BLaER1 treated with 17β-estradiol and CSF1 and Interleukin-3, amounts not matched to agents 10 nM and 100 nM (cell line): Measurements from ENCODE around the gene HS6ST3.

ENCODE experiments used
- H3K27ac ChIP-seq, 11 experiments: shearing (Covaris generic); formaldehyde crosslinking; 2 replicates each; pipeline ENCODE4 v1.8.1; 2022
- H3K27me3 ChIP-seq, 11 experiments: shearing (Covaris generic); formaldehyde crosslinking; 2 replicates each; pipeline ENCODE4 v1.8.1; 2022
- H3K36me3 ChIP-seq, 11 experiments: shearing (Covaris generic); formaldehyde crosslinking; 2 replicates each; pipeline ENCODE4 v1.8.1; 2022
- H3K4me1 ChIP-seq, 10 experiments: shearing (Covaris generic); formaldehyde crosslinking; 2 replicates each; pipeline ENCODE4 v1.8.1; 2022
- H3K4me2 ChIP-seq, 11 experiments: shearing (Covaris generic); formaldehyde crosslinking; 2 replicates each; pipeline ENCODE4 v1.8.1; 2022
- H3K4me3 ChIP-seq, 10 experiments: shearing (Covaris generic); formaldehyde crosslinking; 2 replicates each; pipeline ENCODE4 v1.8.1; 2022
- H3K9ac ChIP-seq, 11 experiments: shearing (Covaris generic); formaldehyde crosslinking; 2 replicates each; pipeline ENCODE4 v1.8.1; 2022
- H3K9me3 ChIP-seq, 11 experiments: shearing (Covaris generic); formaldehyde crosslinking; replicated peaks in 1 of 11; 2 replicates each; pipeline ENCODE4 v1.8.1; 2022
- H4K20me1 ChIP-seq, 11 experiments: shearing (Covaris generic); formaldehyde crosslinking; 2 replicates each; pipeline ENCODE4 v1.8.1; 2022
- Cebpa-rat ChIP-seq, 11 experiments: shearing (Covaris generic); IDR thresholded peaks; 2 replicates each; pipeline ENCODE4 v1.8.1; 2022

The HS6ST3 gene

DNA sequence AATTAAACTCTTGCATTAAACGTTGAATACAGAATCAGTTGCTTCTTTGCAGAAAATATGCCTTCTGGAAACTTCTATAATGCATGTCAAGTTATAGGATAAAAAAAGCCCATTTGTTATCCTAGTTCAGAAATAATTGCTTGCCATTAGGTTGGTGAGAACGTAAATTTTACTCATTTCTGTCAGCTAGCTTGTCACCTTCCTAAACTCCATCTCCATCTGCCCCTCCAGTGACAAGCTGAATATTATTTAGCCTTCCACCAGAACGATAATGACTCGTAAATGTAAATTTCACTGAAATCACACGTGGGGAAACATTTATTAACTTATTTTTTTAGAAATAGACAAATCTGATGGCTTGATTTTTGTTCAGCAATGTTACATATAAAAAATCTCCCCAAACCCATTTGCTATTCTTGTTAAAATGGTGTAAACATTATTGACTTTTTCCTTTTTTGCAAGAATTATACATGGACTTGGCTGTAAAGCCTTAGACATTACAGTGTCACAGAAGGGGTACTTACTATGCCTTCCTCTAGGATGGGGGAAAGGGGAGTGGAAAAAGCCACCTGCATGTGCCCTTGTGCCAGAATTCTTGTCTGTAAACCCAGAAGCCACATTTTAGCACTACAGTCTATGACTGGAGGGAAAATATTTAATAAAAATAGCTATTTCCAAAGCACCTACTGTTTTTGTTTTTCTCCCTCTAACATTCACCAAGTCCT lies 577.5 kb downstream of the HS6ST3 start:
- Histone ChIP-seq H4K20me1 (no peaks in the 10 kb centered on the region), H3K4me3 (no peak overlapping the region), H3K9me3 (peaks cover 0 to 9% (median 7%) of the 10 kb centered on the region in 11 experiments; a peak in 12 of 22 replicates), H3K4me1 (no peaks in the 10 kb centered on the region), H3K4me2 (no peak overlapping the region), H3K36me3 (no peaks in the 10 kb centered on the region), H3K27me3 (no peaks in the 10 kb centered on the region), H3K9ac (no peak overlapping the region), H3K27ac (no peak overlapping the region)
- TF ChIP-seq Cebpa-rat (IDR thresholded peaks at IDR 0.05): no peak

DNA sequence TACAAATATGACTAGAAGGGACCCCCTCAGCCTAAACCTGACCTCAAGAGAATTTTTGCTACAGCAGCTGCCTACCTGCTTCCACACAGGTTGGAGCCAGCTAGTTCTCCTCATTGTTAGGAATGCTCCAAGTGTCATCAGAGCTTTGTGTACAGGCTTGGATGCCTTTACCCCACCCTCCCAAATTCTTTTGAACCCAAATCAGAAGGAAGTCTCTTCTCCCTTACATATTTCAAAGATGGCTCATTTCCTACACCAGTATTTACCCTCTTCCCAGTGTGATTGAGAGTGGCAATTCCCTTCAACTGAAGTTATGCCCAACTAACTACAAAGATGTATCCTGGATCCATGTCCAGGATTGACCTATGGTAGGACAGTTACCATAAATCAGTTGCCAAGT lies 581.2 kb downstream of the HS6ST3 start:
- H3K27ac ChIP-seq: no peak overlapping the region
- H4K20me1 ChIP-seq: no peaks in the 10 kb centered on the region
- TF ChIP-seq Cebpa-rat (IDR thresholded peaks at IDR 0.05): no peak
- no peak overlapping the region for H3K4me3 ChIP-seq
- no peak overlapping the region for H3K9ac ChIP-seq
- H3K9me3 ChIP-seq: no peaks in the 10 kb centered on the region
- H3K27me3 ChIP-seq: no peaks in the 10 kb centered on the region
- H3K4me2 ChIP-seq: no peak overlapping the region
- H3K36me3 ChIP-seq: no peaks in the 10 kb centered on the region
- H3K4me1 ChIP-seq: no peaks in the 10 kb centered on the region

DNA sequence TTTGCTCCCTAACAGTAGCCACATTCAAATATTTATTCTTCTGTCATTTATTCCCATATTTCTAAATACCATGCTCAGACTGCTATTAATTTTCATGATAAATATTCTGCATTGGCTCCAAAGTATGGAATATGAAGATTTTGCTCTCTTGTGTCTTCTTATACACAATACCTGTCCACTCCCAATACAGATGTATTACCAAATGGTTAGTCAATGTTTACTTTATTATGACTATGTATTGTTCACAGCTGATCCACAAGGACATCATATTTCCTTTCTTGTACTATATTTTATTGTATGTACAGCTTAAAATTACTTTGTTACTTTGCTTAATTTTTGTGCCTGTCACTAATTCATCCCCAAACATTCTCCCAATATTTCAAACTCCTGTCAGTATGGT lies 582.1 kb downstream of the HS6ST3 start:
- Histone ChIP-seq H3K4me2 (no peak overlapping the region), H3K9ac (no peak overlapping the region), H3K27ac (no peak overlapping the region), H3K27me3 (no peaks in the 10 kb centered on the region), H3K9me3 (no peaks in the 10 kb centered on the region), H3K4me1 (no peaks in the 10 kb centered on the region), H3K36me3 (no peaks in the 10 kb centered on the region), H3K4me3 (no peak overlapping the region), H4K20me1 (no peaks in the 10 kb centered on the region)
- TF ChIP-seq Cebpa-rat (IDR thresholded peaks at IDR 0.05): no peak

DNA sequence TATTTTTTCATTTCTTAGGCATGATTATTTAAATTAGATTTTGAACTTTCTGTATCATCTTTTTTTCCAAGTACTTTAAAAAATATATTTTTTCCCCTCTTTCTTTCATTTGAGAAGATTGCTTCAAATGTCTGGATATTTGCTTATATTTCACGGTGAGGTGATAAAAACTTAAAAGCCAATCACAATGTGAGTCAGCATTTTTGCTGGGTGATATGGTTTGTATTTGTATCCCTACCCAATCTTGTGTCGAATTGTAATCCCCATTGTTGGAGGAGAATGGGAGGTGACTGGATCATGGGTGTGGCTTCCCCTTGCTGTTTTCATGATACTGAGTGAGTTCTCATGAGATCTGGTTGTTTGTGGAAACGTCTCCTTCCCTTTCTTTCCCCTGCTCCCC lies 583.9 kb downstream of the HS6ST3 start:
- H3K4me3 ChIP-seq: no peak overlapping the region
- no peaks in the 10 kb centered on the region for H3K27me3 ChIP-seq
- no peak overlapping the region for H3K4me2 ChIP-seq
- no peak for TF ChIP-seq Cebpa-rat (IDR thresholded peaks at IDR 0.05)
- no peaks in the 10 kb centered on the region for H3K36me3 ChIP-seq
- H3K4me1 ChIP-seq: no peaks in the 10 kb centered on the region
- no peaks in the 10 kb centered on the region for H3K9me3 ChIP-seq
- H4K20me1 ChIP-seq: no peaks in the 10 kb centered on the region
- H3K9ac ChIP-seq: no peak overlapping the region
- no peak overlapping the region for H3K27ac ChIP-seq

DNA sequence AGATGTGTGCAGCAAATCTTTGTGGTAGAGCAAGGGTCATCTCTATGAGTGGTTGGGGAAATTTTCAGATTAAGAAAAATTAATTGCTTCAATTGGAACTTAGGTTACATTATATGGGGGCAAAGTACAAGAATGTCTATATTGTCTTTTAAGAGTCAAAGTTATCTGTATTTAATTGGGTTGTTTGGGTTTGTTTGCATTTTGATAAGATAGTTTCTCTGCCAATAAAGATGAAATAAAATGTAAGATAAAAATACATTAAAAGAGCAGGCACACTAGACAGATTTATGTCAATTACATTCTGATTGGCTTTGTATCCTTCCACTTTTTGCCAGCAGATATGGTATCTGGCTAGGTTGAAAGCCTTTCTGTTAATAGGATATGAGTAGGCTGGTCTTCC lies 587.1 kb downstream of the HS6ST3 start:
- Histone ChIP-seq H4K20me1 (no peaks in the 10 kb centered on the region), H3K9me3 (no peaks in the 10 kb centered on the region), H3K27me3 (no peaks in the 10 kb centered on the region), H3K4me3 (no peak overlapping the region), H3K4me1 (no peaks in the 10 kb centered on the region), H3K36me3 (no peaks in the 10 kb centered on the region), H3K4me2 (no peak overlapping the region), H3K9ac (no peak overlapping the region), H3K27ac (no peak overlapping the region)
- no peak for TF ChIP-seq Cebpa-rat (IDR thresholded peaks at IDR 0.05)

DNA sequence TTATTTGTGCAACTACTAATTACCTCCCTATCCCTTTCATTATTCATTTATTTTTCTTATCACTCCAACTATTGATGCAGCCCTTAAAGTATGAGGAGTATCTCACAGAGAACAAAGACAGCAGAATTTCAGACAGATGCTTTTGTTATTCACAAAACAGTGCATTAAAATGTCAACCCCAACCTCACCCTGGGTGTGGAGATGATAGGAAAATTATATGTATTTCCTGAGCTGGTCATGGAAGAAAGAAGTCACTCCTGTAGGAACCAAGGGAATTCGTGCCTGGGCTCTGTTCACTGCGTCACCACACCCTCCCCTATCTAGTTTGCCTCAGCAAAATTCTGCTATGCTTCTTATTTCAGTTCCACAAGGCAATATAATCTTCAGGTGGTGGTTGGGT lies 588.9 kb downstream of the HS6ST3 start:
- no peak overlapping the region for H3K4me2 ChIP-seq
- H4K20me1 ChIP-seq: no peaks in the 10 kb centered on the region
- TF ChIP-seq Cebpa-rat (IDR thresholded peaks at IDR 0.05): no peak
- no peaks in the 10 kb centered on the region for H3K27me3 ChIP-seq
- H3K27ac ChIP-seq: no peak overlapping the region
- no peaks in the 10 kb centered on the region for H3K9me3 ChIP-seq
- H3K4me3 ChIP-seq: no peak overlapping the region
- H3K36me3 ChIP-seq: no peaks in the 10 kb centered on the region
- no peaks in the 10 kb centered on the region for H3K4me1 ChIP-seq
- no peak overlapping the region for H3K9ac ChIP-seq

DNA sequence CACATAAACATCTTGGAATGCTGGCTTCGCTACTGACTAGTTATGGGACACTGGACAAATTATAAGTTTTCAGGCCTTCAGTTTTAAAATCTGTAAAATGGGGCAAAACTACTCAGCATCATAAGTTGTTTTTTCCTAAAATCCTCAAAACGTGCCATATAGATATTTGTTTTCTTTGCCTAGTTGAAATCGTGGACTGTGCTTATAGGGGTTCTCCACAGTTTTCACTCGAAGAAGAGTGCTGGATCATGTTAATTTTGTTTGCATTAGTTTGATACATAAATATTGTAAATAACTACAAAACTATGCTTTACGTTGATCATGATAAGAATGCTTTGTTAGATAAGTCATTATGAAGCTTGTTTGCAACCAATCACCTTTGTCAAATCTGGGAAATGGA lies 591.0 kb downstream of the HS6ST3 start:
- Histone ChIP-seq H3K4me3 (no peak overlapping the region), H3K27me3 (no peaks in the 10 kb centered on the region), H3K4me1 (no peaks in the 10 kb centered on the region), H3K27ac (no peak overlapping the region), H4K20me1 (no peaks in the 10 kb centered on the region), H3K36me3 (no peaks in the 10 kb centered on the region), H3K9ac (no peak overlapping the region), H3K4me2 (no peak overlapping the region), H3K9me3 (no peaks in the 10 kb centered on the region)
- no peak for TF ChIP-seq Cebpa-rat (IDR thresholded peaks at IDR 0.05)

DNA sequence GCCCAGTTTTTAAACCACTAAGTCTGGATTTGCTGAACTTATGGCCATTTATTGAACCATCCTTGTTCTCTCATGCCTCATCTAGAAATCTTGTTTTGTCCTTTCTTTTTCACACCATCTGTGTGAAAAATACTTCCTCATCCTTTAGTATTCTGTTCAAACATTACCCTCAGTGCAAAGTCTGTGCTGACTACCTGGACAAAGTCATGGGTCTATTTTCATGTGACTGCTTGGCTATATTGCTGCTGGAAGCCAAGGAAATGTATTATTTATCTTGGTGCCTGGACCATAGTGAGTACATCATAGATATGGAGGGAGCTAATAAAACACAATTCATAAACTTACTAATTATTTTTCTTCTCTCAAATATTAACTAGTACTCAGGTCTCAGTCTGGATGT lies 591.9 kb downstream of the HS6ST3 start:
- H3K27me3 ChIP-seq: no peaks in the 10 kb centered on the region
- no peaks in the 10 kb centered on the region for H3K4me1 ChIP-seq
- no peak overlapping the region for H3K9ac ChIP-seq
- no peaks in the 10 kb centered on the region for H4K20me1 ChIP-seq
- H3K27ac ChIP-seq: no peak overlapping the region
- H3K4me2 ChIP-seq: no peak overlapping the region
- H3K36me3 ChIP-seq: no peaks in the 10 kb centered on the region
- no peak overlapping the region for H3K4me3 ChIP-seq
- no peaks in the 10 kb centered on the region for H3K9me3 ChIP-seq
- TF ChIP-seq Cebpa-rat (IDR thresholded peaks at IDR 0.05): no peak

DNA sequence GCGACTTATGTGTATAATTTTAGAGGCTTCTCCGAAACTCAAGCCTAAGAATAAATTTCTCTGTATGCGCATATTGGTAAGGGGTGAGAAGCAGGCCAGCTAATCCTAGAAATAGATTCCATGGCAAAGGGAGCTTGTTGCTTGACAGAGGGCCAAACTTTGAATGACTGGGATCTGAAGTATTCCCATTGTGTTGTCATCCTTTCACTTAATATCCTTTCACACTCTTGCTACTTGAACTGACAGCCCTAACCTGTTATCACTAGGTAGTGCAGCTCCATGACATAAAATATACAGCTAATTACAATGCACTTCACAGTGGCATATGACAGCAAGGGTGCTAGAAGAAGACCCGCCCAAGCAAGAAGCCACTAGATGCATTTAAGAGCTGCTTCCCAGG lies 594.6 kb downstream of the HS6ST3 start:
- no peaks in the 10 kb centered on the region for H3K27me3 ChIP-seq
- H3K9ac ChIP-seq: no peak overlapping the region
- no peaks in the 10 kb centered on the region for H3K36me3 ChIP-seq
- H3K4me2 ChIP-seq: no peak overlapping the region
- no peak for TF ChIP-seq Cebpa-rat (IDR thresholded peaks at IDR 0.05)
- H3K27ac ChIP-seq: no peak overlapping the region
- no peak overlapping the region for H3K4me3 ChIP-seq
- H3K9me3 ChIP-seq: no peaks in the 10 kb centered on the region
- H3K4me1 ChIP-seq: no peaks in the 10 kb centered on the region
- H4K20me1 ChIP-seq: no peaks in the 10 kb centered on the region

DNA sequence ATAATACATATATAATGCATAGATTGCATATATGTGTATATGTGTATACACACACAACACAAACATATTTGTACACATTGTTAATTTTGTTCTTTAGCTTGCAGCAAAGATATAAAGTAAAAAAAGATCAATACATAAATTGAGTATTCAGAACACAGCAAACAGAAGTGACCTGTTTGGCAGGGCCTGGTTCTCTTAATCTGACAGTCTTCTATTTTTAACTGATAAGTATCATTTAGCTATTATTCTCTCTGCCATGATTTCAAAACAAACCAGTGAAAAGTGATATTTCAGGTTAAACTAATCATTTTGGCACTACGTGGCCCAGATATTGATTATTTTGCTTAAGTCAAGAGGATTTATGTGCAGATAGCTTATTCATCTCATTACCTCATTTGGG lies 595.0 kb downstream of the HS6ST3 start:
- Histone ChIP-seq H3K27me3 (no peaks in the 10 kb centered on the region), H4K20me1 (no peaks in the 10 kb centered on the region), H3K4me2 (no peak overlapping the region), H3K27ac (no peak overlapping the region), H3K36me3 (no peaks in the 10 kb centered on the region), H3K4me3 (no peak overlapping the region), H3K9me3 (no peaks in the 10 kb centered on the region), H3K4me1 (no peaks in the 10 kb centered on the region), H3K9ac (no peak overlapping the region)
- TF ChIP-seq Cebpa-rat (IDR thresholded peaks at IDR 0.05): no peak
